ENCODE results near the gene CDKN3. TPM values are rescaled to one million over a fixed set of nuclear protein-coding genes. Genes with fewer than 3 reads are reported as not detected.
A peak's percentile ranks its signal among the peaks of the same experiment; 100 is the strongest.

CDKN3 gene
- total RNA-seq, 2 experiments from 2014 or later = 150 to 157 TPM

GRCh38 chr14:54410215-54410614 is 13.4 kb downstream of the CDKN3 start:
- H2AFZ ChIP-seq (ENCODE audit: low read length) = no peak overlapping the region
- no peaks in the 10 kb centered on the region for H4K20me1 ChIP-seq (ENCODE audit: insufficient read depth, low read length)
- no peaks in the 10 kb centered on the region for H3K9me2 ChIP-seq (ENCODE audit: insufficient read depth, low read length)
- peaks cover 98% of the 10 kb centered on the region for H3K36me3 ChIP-seq (ENCODE audit: insufficient read depth, low read length)
- ChIA-PET POLR2A (interaction anchor here (0.6 to 1.5 kb wide), 3 partner anchors 12 to 919 kb away, joined by 3 to 7 read pairs (median 5); no protein-coding TSS in a partner anchor), CTCF (ENCODE audit: unreplicated experiment) (no interaction called here)
- H3K4me2 ChIP-seq (ENCODE audit: low read length) = no peak overlapping the region
- H3K9me3 ChIP-seq (ENCODE audit: low read length) = no peaks in the 10 kb centered on the region
- peaks cover 7% of the 10 kb centered on the region; the same call in 1 of the 2 replicates for H3K79me2 ChIP-seq (ENCODE audit: insufficient read depth, low read depth, low read length)
- no TSS peak for BruUV-seq (replicated peaks)
- no peak for DNase-seq (ENCODE audit: low spot score)
- TF ChIP-seq CTCF (conservative IDR thresholded peaks at IDR 0.05; ENCODE audit: low read length) (no peak), EZH2phosphoT487 (IDR thresholded peaks at IDR 0.05; ENCODE audit: borderline replicate concordance, low read depth, low read length) (no peak)
- H3K4me3 ChIP-seq (ENCODE audit: low read depth, low read length, poor library complexity, severe bottlenecking) = no peak overlapping the region
- no peak overlapping the region for H3K27ac ChIP-seq (ENCODE audit: low read depth, low read length, poor library complexity, severe bottlenecking)
- no peaks in the 10 kb centered on the region for H3K4me1 ChIP-seq (ENCODE audit: insufficient read depth, low read length, poor library complexity, severe bottlenecking)
- intact Hi-C loops (cut with micrococcal nuclease; ENCODE audit: unreplicated experiment) = no loop called here

GRCh38 chr14:54411371-54411770 is 14.6 kb downstream of the CDKN3 start:
- H3K9me2 ChIP-seq (ENCODE audit: insufficient read depth, low read length) = no peaks in the 10 kb centered on the region
- POLR2A ChIA-PET = interaction anchor here (0.6 to 2.0 kb wide), 2 partner anchors 14 to 23 kb away, joined by 4 to 10 read pairs; partner anchors contain the start of gene CDKN3
- CTCF ChIA-PET (ENCODE audit: unreplicated experiment) = no interaction called here
- no peak overlapping the region for H3K4me3 ChIP-seq (ENCODE audit: low read depth, low read length, poor library complexity, severe bottlenecking)
- intact Hi-C loops (cut with micrococcal nuclease; ENCODE audit: unreplicated experiment) = no loop called here
- H3K27ac ChIP-seq (ENCODE audit: low read depth, low read length, poor library complexity, severe bottlenecking) = no peak overlapping the region
- no peak overlapping the region for H2AFZ ChIP-seq (ENCODE audit: low read length)
- no peak for TF ChIP-seq EZH2phosphoT487 (IDR thresholded peaks at IDR 0.05; ENCODE audit: borderline replicate concordance, low read depth, low read length)
- TF ChIP-seq CTCF (conservative IDR thresholded peaks at IDR 0.05; ENCODE audit: low read length) = no peak
- H3K9me3 ChIP-seq (ENCODE audit: low read length) = no peaks in the 10 kb centered on the region
- no peak for DNase-seq (ENCODE audit: low spot score)
- no peaks in the 10 kb centered on the region for H4K20me1 ChIP-seq (ENCODE audit: insufficient read depth, low read length)
- peaks cover 98% of the 10 kb centered on the region for H3K36me3 ChIP-seq (ENCODE audit: insufficient read depth, low read length)
- H3K79me2 ChIP-seq (ENCODE audit: insufficient read depth, low read depth, low read length) = peaks cover 7% of the 10 kb centered on the region; the same call in 1 of the 2 replicates
- no TSS peak for BruUV-seq (replicated peaks)
- H3K4me2 ChIP-seq (ENCODE audit: low read length) = no peak overlapping the region
- no peaks in the 10 kb centered on the region for H3K4me1 ChIP-seq (ENCODE audit: insufficient read depth, low read length, poor library complexity, severe bottlenecking)

- Histone ChIP-seq H3K4me2 (ENCODE audit: low read length) (no peak overlapping the region), H3K4me3 (ENCODE audit: low read depth, low read length, poor library complexity, severe bottlenecking) (no peak overlapping the region), H4K20me1 (ENCODE audit: insufficient read depth, low read length) (no peaks in the 10 kb centered on the region), H3K36me3 (ENCODE audit: insufficient read depth, low read length) (peaks cover 97% of the 10 kb centered on the region), H2AFZ (ENCODE audit: low read length) (no peak overlapping the region), H3K9me2 (ENCODE audit: insufficient read depth, low read length) (no peaks in the 10 kb centered on the region), H3K27ac (ENCODE audit: low read depth, low read length, poor library complexity, severe bottlenecking) (no peak overlapping the region), H3K79me2 (ENCODE audit: insufficient read depth, low read depth, low read length) (no peaks in the 10 kb centered on the region), H3K4me1 (ENCODE audit: insufficient read depth, low read length, poor library complexity, severe bottlenecking) (peaks cover 7% of the 10 kb centered on the region), H3K9me3 (ENCODE audit: low read length) (no peaks in the 10 kb centered on the region)
- ChIA-PET POLR2A (interaction anchor here (0.6 kb wide), 2 partner anchors 34 to 35 kb away, joined by 3 read pairs; no protein-coding TSS in a partner anchor), CTCF (ENCODE audit: unreplicated experiment) (no interaction called here)
- BruUV-seq (replicated peaks) = no TSS peak
- intact Hi-C loops (cut with micrococcal nuclease; ENCODE audit: unreplicated experiment) = no loop called here
- TF ChIP-seq CTCF (conservative IDR thresholded peaks at IDR 0.05; ENCODE audit: low read length) (peak; percentile 76), EZH2phosphoT487 (IDR thresholded peaks at IDR 0.05; ENCODE audit: borderline replicate concordance, low read depth, low read length) (no peak)
- DNase-seq (ENCODE audit: low spot score) = peak; percentile 35
These were observed 23.8 kb downstream of the CDKN3 start for GRCh38 chr14:54420478-54421142.

Measured in OCI-LY7 (cell line).